K562 (cell line): ENCODE measurements around the gene AIF1. TPM values are rescaled to one million over a fixed set of nuclear protein-coding genes. Genes with fewer than 3 reads are reported as not detected.
A peak's percentile ranks its signal among the peaks of the same experiment; 100 is the strongest.

Experiments
- BCL6 ChIP-seq: fragments of 250-450 bp; sonication (Bioruptor Pico); IDR thresholded peaks from 2 replicates; pipeline ENCODE4 v1.4.0; 2020
- BRD9 ChIP-seq: fragments of 450-650 bp; IDR thresholded peaks from 2 replicates; pipeline ENCODE4 v1.6.1; 2018; ENCODE audit warnings: low read depth; ENCODE audit not compliant: partially characterized antibody
- CAMTA2 ChIP-seq: fragments of 250-450 bp; sonication (Bioruptor Pico); conservative IDR thresholded peaks from 2 replicates; pipeline ENCODE4 v1.5.1; 2022
- CBFA2T3 ChIP-seq: fragments of 450-650 bp; IDR thresholded peaks from 2 replicates; pipeline ENCODE4 v1.6.1; 2017
- DNMT1 ChIP-seq: fragments of 450-650 bp; IDR thresholded peaks from 2 replicates; pipeline ENCODE4 v1.6.1; 2016; ENCODE audit warnings: antibody characterized with exemption, mild to moderate bottlenecking
- HLTF ChIP-seq: fragments of 450-650 bp; IDR thresholded peaks from 2 replicates; pipeline ENCODE4 v1.6.1; 2016
- HNRNPL ChIP-seq: fragments of 200-400 bp; formaldehyde crosslinking; IDR thresholded peaks from 2 replicates; pipeline ENCODE4 v1.6.1; 2017; ENCODE audit warnings: low read depth, mild to moderate bottlenecking, low read length
- MCM3 ChIP-seq: fragments of 450-650 bp; IDR thresholded peaks from 2 replicates; pipeline ENCODE4 v1.6.1; 2016
- MECOM ChIP-seq: fragments of 250-450 bp; sonication (Bioruptor Pico); IDR thresholded peaks from 2 replicates; pipeline ENCODE4 v1.8.0; 2022; ENCODE audit warnings: inconsistent platforms
- MYNN ChIP-seq, 2 experiments: sonication (generic); formaldehyde crosslinking in 1 of 2; IDR thresholded peaks; 2 replicates each; pipeline versions ENCODE4 v1.5.0 to v1.6.1; 2016 to 2020; ENCODE audit warnings: antibody characterized with exemption in 1 of 2, missing genetic modification reagents in 1 of 2
- PHF21A ChIP-seq: fragments of 450-650 bp; IDR thresholded peaks from 2 replicates; pipeline ENCODE4 v1.6.1; 2017; ENCODE audit warnings: low read depth, borderline replicate concordance
- PRMT5 ChIP-seq: sonication (generic); formaldehyde crosslinking; IDR thresholded peaks from 2 replicates; pipeline ENCODE4 v1.5.0; 2020; ENCODE audit warnings: missing genetic modification reagents
- PYGO2 ChIP-seq: fragments of 450-650 bp; IDR thresholded peaks from 2 replicates; pipeline ENCODE4 v1.6.1; 2016; ENCODE audit warnings: mild to moderate bottlenecking, missing genetic modification characterization, moderate library complexity, missing compliant biosample characterization
- RNF2 ChIP-seq: sonication (generic); IDR thresholded peaks from 2 replicates; pipeline ENCODE4 v1.6.1; 2016
- SREBF2 ChIP-seq: sonication (generic); formaldehyde crosslinking; IDR thresholded peaks from 2 replicates; pipeline ENCODE4 v1.4.0; 2020; ENCODE audit warnings: mild to moderate bottlenecking, missing genetic modification reagents
- ZKSCAN8 ChIP-seq: fragments of 200-800 bp; sonication (Bioruptor generic); IDR thresholded peaks from 2 replicates; pipeline ENCODE4 v1.6.1; 2016; ENCODE audit warnings: missing genetic modification characterization, missing compliant biosample characterization
- ZNF175 ChIP-seq: fragments of 200-800 bp; sonication (Bioruptor generic); IDR thresholded peaks from 2 replicates; pipeline ENCODE4 v1.6.1; 2016; ENCODE audit warnings: low read depth, mild to moderate bottlenecking, missing genetic modification characterization, missing compliant biosample characterization
- ZNF23 ChIP-seq: fragments of 250-450 bp; sonication (Bioruptor Pico); IDR thresholded peaks from 2 replicates; pipeline ENCODE4 v1.4.0; 2020; ENCODE audit warnings: mild to moderate bottlenecking
- ZNF561 ChIP-seq: fragments of 450-650 bp; formaldehyde crosslinking; conservative IDR thresholded peaks from 2 replicates; pipeline ENCODE4 v1.4.0; 2020; ENCODE audit warnings: mild to moderate bottlenecking, moderate library complexity
- ZNF583 ChIP-seq: fragments of 250-450 bp; sonication (Bioruptor Pico); IDR thresholded peaks from 2 replicates; pipeline ENCODE4 v1.4.0; 2020
- ZNF740 ChIP-seq, 3 experiments: fragments of 200-800 bp in 1 of 3; sonication (Bioruptor generic) in 1 of 3; sonication (generic) in 1 of 3; formaldehyde crosslinking in 1 of 3; IDR thresholded peaks; 2 replicates each; pipeline versions ENCODE4 v1.6.1 to v1.8.0; 2016 to 2022; ENCODE audit warnings: mild to moderate bottlenecking in 2 of 3, missing compliant biosample characterization in 2 of 3, missing genetic modification characterization in 2 of 3, missing genetic modification reagents in 1 of 3
- polyA plus RNA-seq, 8 experiments: library from polyadenylated mRNA; depleted of rRNA in 4 of 8; stranded (reverse) in 5 of 8; unstranded in 3 of 8; fragments of >200 nt; fragmentation: Nextera tagmentation in 2 of 8; fragmentation: Illumina TruSeq in 1 of 8; extraction: Ambion mirVana in 2 of 8; extraction: Trizol in 1 of 8; gene quantifications; 2 replicates each; pipeline versions ENCODE4 v1.2.1 to v1.2.3, GENCODE V29; 2011 to 2014; ENCODE audit warnings: inconsistent platforms in 1 of 8, missing spikeins in 1 of 8
- total RNA-seq, 7 experiments: library from RNA; depleted of rRNA in 6 of 7; stranded (reverse); fragments of >200 nt in 6 of 7; fragmentation: Illumina TruSeq in 2 of 7; extraction: Trizol in 2 of 7; gene quantifications; 2 replicates each; pipeline versions ENCODE4 v1.2.1 to v1.2.3, GENCODE V29; 2011 to 2021; ENCODE audit warnings: low replicate concordance in 1 of 7
- TF ChIP-seq, protein P1 (sequence below): fragments of 450-650 bp; formaldehyde crosslinking; IDR thresholded peaks from 2 replicates; pipeline ENCODE4 v1.4.0; 2022; ENCODE audit warnings: mild to moderate bottlenecking, moderate library complexity
- TF ChIP-seq, protein P2 (sequence below): sonication (generic); formaldehyde crosslinking; IDR thresholded peaks from 2 replicates; pipeline ENCODE4 v1.8.0; 2023; ENCODE audit warnings: missing genetic modification reagents, mild to moderate bottlenecking, borderline replicate concordance

Gene AIF1
- total and polyA plus RNA-seq, 9 of the 15 experiments (the other 6 are each of a cell fraction or from before 2014, with no cell fraction given) = 9.4 to 33.4 (median 19.4) TPM

DNA sequence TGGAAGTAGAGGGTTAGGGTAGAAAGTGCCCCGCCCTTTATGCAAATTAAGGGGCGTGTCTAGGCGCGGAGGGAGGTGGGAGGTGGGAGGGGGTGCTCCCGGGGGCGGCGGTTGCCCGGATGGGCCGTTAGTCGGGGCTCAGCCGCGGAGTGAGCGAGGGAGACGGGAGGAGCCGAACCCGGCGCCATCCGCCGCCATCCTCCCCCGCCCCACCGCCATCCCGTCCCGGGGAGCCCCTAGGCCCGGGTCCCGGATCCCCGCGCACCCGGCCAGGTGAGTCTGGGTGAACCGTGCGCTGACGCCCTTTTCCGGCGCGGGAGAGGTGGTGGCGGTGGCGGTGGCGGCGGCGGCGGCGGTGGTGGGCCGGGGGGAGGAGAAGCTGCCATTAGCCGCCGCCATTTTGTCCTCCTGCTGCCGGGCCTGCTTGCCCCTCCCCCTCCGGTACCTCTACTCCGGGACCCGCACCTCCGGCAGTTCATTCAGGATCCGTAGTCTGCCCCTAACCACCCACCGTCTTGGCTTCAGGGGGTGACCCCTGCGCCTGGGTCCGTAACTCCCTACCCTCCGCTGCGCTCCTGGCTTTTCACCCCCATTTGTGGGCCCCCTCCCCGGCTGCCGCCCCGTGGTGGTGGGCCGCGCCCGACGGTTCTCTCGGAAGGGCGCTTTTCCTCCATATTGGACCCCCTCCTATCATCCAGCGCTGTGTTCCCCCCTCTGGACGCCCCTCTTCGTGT lies 5.7 kb downstream of the AIF1 start, which contains the start of gene PRRC2A (continued):
- TF ChIP-seq BRD9 (peak; percentile 92), HNRNPL (no peak), ZNF175 (CRISPR knock-in tag) (peak; percentile 86), ZKSCAN8 (no peak), PYGO2 (tag) (no peak), MCM3 (no peak), ZNF561 (CRISPR knock-in tag) (no peak), PHF21A (peak; percentile 57; the same call in 1 of the 2 replicates), RNF2 (no peak; the same call in none of the 2 replicates), DNMT1 (0 out of 2 replicates have a peak, but pooled peaks have one; percentile 52), ZNF583 (CRISPR knock-in tag) (peak; percentile 67; the same call in 1 of the 2 replicates), BCL6 (CRISPR knock-in tag) (no peak), SREBF2 (CRISPR knock-in tag) (no peak), HLTF (no peak; the same call in 1 of the 2 replicates), MECOM (no peak), MYNN (IDR thresholded peaks at IDR 0.05) (0 out of 2 replicates have a peak, but pooled peaks have one; percentile 13), MYNN (CRISPR knock-in tag; IDR thresholded peaks at IDR 0.05) (no peak), CBFA2T3 (peak; percentile 33; the same call in 1 of the 2 replicates), ZNF23 (CRISPR knock-in tag) (no peak), CAMTA2 (CRISPR knock-in tag) (no peak), ZNF740 (CRISPR knock-in tag; IDR thresholded peaks at IDR 0.05) (peak; percentile 72; the same call in 1 of the 2 replicates), ZNF740 (tag; IDR thresholded peaks at IDR 0.05) (peak in 1 of 2 experiments; percentile 49; a peak in 2 of 4 replicates), PRMT5 (peak; percentile 60; the same call in 1 of the 2 replicates)
- TF ChIP-seq, protein P1, sequence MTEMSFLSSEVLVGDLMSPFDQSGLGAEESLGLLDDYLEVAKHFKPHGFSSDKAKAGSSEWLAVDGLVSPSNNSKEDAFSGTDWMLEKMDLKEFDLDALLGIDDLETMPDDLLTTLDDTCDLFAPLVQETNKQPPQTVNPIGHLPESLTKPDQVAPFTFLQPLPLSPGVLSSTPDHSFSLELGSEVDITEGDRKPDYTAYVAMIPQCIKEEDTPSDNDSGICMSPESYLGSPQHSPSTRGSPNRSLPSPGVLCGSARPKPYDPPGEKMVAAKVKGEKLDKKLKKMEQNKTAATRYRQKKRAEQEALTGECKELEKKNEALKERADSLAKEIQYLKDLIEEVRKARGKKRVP = no peak
- TF ChIP-seq, protein P2, sequence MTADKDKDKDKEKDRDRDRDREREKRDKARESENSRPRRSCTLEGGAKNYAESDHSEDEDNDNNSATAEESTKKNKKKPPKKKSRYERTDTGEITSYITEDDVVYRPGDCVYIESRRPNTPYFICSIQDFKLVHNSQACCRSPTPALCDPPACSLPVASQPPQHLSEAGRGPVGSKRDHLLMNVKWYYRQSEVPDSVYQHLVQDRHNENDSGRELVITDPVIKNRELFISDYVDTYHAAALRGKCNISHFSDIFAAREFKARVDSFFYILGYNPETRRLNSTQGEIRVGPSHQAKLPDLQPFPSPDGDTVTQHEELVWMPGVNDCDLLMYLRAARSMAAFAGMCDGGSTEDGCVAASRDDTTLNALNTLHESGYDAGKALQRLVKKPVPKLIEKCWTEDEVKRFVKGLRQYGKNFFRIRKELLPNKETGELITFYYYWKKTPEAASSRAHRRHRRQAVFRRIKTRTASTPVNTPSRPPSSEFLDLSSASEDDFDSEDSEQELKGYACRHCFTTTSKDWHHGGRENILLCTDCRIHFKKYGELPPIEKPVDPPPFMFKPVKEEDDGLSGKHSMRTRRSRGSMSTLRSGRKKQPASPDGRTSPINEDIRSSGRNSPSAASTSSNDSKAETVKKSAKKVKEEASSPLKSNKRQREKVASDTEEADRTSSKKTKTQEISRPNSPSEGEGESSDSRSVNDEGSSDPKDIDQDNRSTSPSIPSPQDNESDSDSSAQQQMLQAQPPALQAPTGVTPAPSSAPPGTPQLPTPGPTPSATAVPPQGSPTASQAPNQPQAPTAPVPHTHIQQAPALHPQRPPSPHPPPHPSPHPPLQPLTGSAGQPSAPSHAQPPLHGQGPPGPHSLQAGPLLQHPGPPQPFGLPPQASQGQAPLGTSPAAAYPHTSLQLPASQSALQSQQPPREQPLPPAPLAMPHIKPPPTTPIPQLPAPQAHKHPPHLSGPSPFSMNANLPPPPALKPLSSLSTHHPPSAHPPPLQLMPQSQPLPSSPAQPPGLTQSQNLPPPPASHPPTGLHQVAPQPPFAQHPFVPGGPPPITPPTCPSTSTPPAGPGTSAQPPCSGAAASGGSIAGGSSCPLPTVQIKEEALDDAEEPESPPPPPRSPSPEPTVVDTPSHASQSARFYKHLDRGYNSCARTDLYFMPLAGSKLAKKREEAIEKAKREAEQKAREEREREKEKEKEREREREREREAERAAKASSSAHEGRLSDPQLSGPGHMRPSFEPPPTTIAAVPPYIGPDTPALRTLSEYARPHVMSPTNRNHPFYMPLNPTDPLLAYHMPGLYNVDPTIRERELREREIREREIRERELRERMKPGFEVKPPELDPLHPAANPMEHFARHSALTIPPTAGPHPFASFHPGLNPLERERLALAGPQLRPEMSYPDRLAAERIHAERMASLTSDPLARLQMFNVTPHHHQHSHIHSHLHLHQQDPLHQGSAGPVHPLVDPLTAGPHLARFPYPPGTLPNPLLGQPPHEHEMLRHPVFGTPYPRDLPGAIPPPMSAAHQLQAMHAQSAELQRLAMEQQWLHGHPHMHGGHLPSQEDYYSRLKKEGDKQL (CRISPR knock-in tag) = peak; percentile 71; the same call in 1 of the 2 replicates
